Glutamatergic neuron (in vitro differentiated cells): Measurements from ENCODE around the gene PHF11. TPM values are rescaled to one million over a fixed set of nuclear protein-coding genes. Genes with fewer than 3 reads are reported as not detected.
"Not testable (repeated sequence)": the region's sequence is repeated elsewhere in the genome, so short reads cannot be mapped to it uniquely, and the experiment has no call there.

Source experiments
- DNase-seq: peaks from one replicate; pipeline ENCODE4 v3.0.0; 2022
- H3K27ac Mint-ChIP-seq: one replicate; pipeline ENCODE4 v1.8.0; 2020; ENCODE audit warnings: mild to moderate bottlenecking, mixed read lengths, inconsistent platforms; ENCODE audit not compliant: unreplicated experiment
- H3K27me3 Mint-ChIP-seq: one replicate; pipeline ENCODE4 v1.8.0; 2020; ENCODE audit warnings: mild to moderate bottlenecking, moderate library complexity, mixed read lengths, inconsistent platforms; ENCODE audit not compliant: unreplicated experiment
- H3K36me3 Mint-ChIP-seq: one replicate; pipeline ENCODE4 v1.8.0; 2020; ENCODE audit warnings: mild to moderate bottlenecking, mixed read lengths, inconsistent platforms; ENCODE audit not compliant: unreplicated experiment
- H3K4me1 Mint-ChIP-seq: one replicate; pipeline ENCODE4 v1.8.0; 2020; ENCODE audit warnings: mild to moderate bottlenecking, low read depth, mixed read lengths, inconsistent platforms; ENCODE audit not compliant: unreplicated experiment
- H3K4me3 Mint-ChIP-seq: one replicate; pipeline ENCODE4 v1.8.0; 2020; ENCODE audit warnings: mild to moderate bottlenecking, mixed read lengths, inconsistent platforms; ENCODE audit not compliant: unreplicated experiment
- H3K9me3 Mint-ChIP-seq: one replicate; pipeline ENCODE4 v1.8.0; 2020; ENCODE audit warnings: mild to moderate bottlenecking, moderate library complexity, mixed read lengths, inconsistent platforms; ENCODE audit not compliant: unreplicated experiment
- CTCF ChIP-seq: fragments of 200-600 bp; sonication (generic); IDR thresholded peaks from one replicate; pipeline ENCODE4 v1.5.0; 2021; ENCODE audit not compliant: partially characterized antibody, unreplicated experiment
- total RNA-seq: library from RNA; stranded (reverse); fragmentation: NEBNext Ultra II Directional; extraction: Animal tissue kit (Norgen Biotek cat#: 25700); gene quantifications from one replicate; pipeline ENCODE4 v1.2.1, GENCODE V29; 2021; ENCODE audit not compliant: unreplicated experiment

The PHF11 gene
- total RNA-seq, 1 donor from 2014 or later = 4.3 TPM

GRCh38 chr13:49561062-49561410, 65.3 kb downstream of the PHF11 start:
- DNase-seq = no peak
- Mint-ChIP-seq H3K9me3 (peaks cover 3% of the 10 kb centered on the region), H3K4me3 (no peak overlapping the region), H3K36me3 (peaks cover 7% of the 10 kb centered on the region), H3K4me1 (no peaks in the 10 kb centered on the region), H3K27ac (no peak overlapping the region), H3K27me3 (no peaks in the 10 kb centered on the region)
- TF ChIP-seq CTCF = no peak

- no peak for TF ChIP-seq CTCF
- H3K36me3 Mint-ChIP-seq = peaks cover 18% of the 10 kb centered on the region
- no peak for DNase-seq
- no peaks in the 10 kb centered on the region for H3K4me1 Mint-ChIP-seq
- H3K9me3 Mint-ChIP-seq = peaks cover 1% of the 10 kb centered on the region
- H3K27ac Mint-ChIP-seq = no peak overlapping the region
- H3K4me3 Mint-ChIP-seq = no peak overlapping the region
- H3K27me3 Mint-ChIP-seq = no peaks in the 10 kb centered on the region
Observed at GRCh38 chr13:49563516-49563915, 67.8 kb downstream of the PHF11 start.

GRCh38 chr13:49565461-49565860, 69.7 kb downstream of the PHF11 start:
- H3K4me3 Mint-ChIP-seq, H3K9me3 Mint-ChIP-seq, H3K4me1 Mint-ChIP-seq, DNase-seq, H3K27ac Mint-ChIP-seq, H3K27me3 Mint-ChIP-seq: not testable (repeated sequence)
- peaks cover 14% of the 10 kb centered on the region for H3K36me3 Mint-ChIP-seq

- DNase-seq = no peak
- TF ChIP-seq CTCF = no peak
- Mint-ChIP-seq H3K27ac (no peak overlapping the region), H3K27me3 (no peaks in the 10 kb centered on the region), H3K36me3 (peaks cover 14% of the 10 kb centered on the region), H3K9me3 (no peaks in the 10 kb centered on the region), H3K4me1 (no peaks in the 10 kb centered on the region), H3K4me3 (no peak overlapping the region)
Observed at GRCh38 chr13:49566461-49566860, 70.7 kb downstream of the PHF11 start.

GRCh38 chr13:49567491-49567890, 71.7 kb downstream of the PHF11 start:
- Mint-ChIP-seq H3K27me3 (no peaks in the 10 kb centered on the region), H3K4me3 (no peak overlapping the region), H3K27ac (no peak overlapping the region), H3K4me1 (no peaks in the 10 kb centered on the region), H3K9me3 (no peaks in the 10 kb centered on the region), H3K36me3 (peaks cover 14% of the 10 kb centered on the region)
- no peak for TF ChIP-seq CTCF
- DNase-seq = no peak
